GM15510 (cell line): ENCODE results near the gene GABRR3.
A peak's percentile ranks its signal among the peaks of the same experiment; 100 is the strongest.

Source experiments
- POLR2A ChIP-seq: IDR thresholded peaks from 3 replicates; pipeline ENCODE4 v1.6.1; 2011; ENCODE audit warnings: borderline replicate concordance; ENCODE audit not compliant: insufficient read length; ENCODE audit errors: extremely low read depth

GABRR3 gene

DNA sequence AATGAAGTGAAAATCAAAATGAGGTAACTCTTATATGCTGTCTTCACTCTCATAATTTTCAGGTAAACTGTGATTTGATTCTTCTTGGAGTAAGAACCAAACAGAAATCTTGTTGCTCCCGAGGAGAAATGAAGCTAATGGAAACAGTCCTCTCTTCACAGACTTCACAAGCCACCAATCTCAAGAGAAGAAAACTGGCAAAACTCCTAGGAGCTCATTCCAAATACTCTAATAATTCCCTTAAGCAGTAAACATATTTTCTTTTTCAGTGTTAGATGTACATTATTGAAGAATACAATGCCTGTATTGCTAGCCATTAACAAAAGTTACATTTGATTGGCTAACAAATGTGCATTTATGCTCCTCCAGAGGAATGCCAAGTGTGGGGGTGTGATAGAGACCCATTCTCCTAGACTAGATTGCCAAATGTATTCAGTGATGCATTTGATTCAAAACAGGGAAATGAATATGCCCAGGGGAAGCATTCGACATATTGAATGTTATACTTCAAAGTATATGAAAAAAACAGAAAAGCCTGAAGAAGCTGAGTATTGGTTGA, 51.1 kb downstream of the GABRR3 start:
- TF ChIP-seq POLR2A, result no peak

DNA sequence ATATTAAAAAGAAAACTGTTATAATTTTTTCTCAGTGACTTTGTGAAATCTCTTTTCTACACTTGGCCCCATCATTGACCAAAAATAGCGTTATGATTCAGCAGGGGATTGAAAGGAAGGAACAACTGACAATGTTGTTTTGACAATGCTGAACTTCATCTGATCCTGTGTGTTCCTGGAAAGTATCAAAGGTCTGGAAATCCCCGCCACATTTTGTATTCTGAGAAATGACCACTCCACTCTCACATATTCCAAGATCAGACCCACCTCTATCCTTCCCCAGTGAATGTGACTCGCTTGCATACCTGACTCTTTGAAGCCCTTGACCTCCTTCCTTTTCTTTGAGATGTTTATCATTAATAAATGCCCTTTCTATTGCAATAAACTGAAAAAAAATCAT, 53.2 kb downstream of the GABRR3 start:
- no peak for TF ChIP-seq POLR2A

DNA sequence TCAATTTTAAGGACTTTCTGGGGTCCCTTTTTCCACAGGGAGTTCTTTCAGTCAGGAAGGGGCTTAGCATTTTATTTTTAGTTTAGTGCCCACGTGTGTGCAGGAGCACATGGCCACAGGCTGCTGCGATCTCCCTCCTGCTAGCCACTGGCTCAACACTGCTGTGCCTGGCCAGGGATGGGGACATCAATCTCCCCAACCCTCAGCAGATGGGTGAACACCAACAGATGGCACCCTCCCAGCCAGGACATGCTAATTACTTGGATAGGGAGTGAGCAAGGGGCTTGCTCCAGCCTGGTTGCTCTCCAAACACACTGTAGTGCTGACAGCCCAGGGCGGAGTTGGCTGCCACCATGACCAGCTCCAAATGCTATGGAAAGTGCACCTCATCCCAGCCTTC, 55.5 kb downstream of the GABRR3 start:
- no peak for TF ChIP-seq POLR2A

DNA sequence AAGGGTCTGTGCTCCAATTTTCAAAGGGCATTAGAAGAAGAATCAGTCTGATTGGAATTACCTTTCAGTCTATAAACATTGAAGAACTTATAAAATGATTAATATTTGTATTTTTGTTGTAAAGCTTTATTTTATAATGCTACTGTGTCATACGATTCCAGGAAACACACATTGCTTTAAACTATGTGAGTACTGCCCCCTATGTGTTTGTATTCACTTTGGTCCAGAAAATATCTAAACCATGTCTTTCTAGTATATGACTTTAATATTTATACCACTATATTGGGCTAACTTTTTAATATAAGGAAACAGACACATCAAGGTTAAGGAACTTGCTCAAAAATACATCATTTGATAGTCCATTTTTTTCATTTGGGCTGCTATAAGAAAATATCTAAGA, 59.6 kb downstream of the GABRR3 start:
- TF ChIP-seq POLR2A, result no peak

- TF ChIP-seq POLR2A, result no peak
Measured at GRCh38 chr3:97974996-97975395, 60.1 kb downstream of the GABRR3 start.

- TF ChIP-seq POLR2A, result no peak
Measured at GRCh38 chr3:97972976-97973375, 62.1 kb downstream of the GABRR3 start.

DNA sequence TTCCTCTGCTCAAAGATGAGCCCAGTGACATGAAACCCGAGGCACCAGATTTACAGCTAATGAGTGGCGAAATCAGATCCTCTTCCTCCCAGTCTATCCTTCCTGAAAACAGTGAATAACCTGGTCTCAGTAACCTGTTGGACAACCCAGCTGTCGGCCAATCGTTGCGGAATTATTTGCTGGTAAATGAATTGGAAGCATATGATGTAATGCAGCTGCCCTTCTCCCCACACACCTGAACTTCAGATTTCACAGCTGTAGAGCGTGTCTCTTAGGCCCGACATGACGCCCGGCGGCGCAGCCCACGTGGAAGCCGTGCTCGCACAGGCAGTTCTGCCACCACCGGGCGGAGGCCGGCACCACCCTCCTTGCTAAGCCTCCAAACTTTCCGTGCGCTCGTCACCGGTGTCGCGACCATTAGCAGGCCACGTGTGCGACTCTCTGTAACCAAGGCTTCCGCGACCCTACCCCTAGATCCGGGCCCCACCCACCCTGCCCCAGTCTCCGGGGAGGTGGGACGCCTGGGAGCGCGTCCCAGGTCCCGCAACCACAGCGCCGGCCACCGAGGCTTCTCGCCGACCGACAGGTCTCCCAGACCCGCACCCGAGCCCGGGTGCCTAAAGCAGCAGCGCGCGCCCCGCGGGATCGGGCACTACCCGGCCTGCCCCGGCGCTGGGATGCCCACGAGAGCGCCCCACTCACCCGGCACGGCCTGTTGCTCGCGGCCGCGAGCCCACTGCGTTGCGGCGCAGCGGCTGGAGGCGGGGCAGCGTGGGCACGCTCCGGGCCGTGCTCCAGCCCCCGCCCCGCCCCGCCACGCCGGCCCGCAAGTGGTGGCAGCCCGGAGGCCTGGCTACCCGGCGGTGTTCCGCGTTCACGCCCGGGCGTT, 63.2 kb downstream of the GABRR3 start, which contains the start of gene RIOX2:
RIOX2 (minus strand) TSS at position 753 of the 889 bp plus-strand sequence. CDS start 4,838 bp downstream, outside the sequence.
- TF ChIP-seq POLR2A, result peak; percentile 88

GRCh38 chr3:97970956-97971620, 64.0 kb downstream of the GABRR3 start:
- TF ChIP-seq POLR2A, result no peak

DNA sequence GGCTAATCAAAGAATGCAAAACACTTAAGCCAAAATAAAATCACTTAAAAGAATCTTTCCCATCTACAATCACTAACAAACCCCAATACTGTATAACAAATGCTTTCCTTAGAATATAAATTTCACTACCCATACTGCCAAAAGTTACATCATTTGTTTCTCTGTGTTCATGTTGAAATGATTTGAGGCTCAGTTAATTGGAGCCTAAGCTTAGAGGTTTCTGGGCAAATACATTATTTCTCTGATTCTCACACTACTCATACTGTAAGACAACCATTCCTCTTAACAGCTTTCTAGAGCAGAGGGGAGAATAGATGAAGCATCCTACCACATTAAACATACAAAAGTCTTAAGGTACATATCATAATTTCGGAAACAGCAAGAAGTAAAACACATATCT, 65.0 kb downstream of the GABRR3 start:
- TF ChIP-seq POLR2A, result no peak

DNA sequence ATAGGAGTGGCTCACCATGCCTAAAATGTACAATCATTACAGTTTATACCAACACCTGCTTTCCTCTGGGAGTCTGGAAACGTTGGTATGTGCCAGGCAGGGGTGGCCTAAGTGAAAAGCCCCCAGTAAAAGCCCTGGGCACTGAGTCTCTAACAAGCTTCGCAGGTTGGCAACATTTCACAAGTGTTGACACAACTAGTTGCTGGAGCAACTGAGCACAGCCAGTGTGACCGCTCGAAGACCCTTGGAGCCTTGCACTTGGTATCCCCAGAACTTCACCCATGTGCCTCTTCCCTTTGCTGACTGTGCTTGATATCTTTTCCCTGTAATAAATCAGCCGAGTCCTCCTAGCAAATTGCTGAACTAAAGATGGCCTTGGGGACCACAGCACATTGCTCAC, 65.6 kb downstream of the GABRR3 start:
- no peak for TF ChIP-seq POLR2A

DNA sequence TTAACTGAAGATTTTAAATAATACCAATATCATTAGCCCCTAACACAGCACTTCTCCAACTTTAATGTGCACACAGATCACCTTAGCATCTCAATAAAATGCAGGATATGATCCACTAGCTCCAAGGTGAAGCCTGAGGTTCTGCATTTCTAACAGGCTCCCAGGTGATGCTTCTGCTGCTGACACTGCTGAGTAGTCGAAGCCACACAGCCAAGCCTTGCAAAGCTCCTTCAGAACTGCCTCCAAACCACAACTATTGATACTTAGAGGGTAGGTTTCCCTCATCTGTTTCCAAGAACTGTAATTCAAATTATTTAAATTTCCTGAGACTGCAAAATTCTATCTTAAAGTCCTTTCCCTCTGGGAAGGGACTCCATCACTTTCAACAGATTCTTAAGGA, 66.7 kb downstream of the GABRR3 start:
- TF ChIP-seq POLR2A, result no peak

GRCh38 chr3:97967966-97968365, 67.1 kb downstream of the GABRR3 start:
- TF ChIP-seq POLR2A, result no peak

DNA sequence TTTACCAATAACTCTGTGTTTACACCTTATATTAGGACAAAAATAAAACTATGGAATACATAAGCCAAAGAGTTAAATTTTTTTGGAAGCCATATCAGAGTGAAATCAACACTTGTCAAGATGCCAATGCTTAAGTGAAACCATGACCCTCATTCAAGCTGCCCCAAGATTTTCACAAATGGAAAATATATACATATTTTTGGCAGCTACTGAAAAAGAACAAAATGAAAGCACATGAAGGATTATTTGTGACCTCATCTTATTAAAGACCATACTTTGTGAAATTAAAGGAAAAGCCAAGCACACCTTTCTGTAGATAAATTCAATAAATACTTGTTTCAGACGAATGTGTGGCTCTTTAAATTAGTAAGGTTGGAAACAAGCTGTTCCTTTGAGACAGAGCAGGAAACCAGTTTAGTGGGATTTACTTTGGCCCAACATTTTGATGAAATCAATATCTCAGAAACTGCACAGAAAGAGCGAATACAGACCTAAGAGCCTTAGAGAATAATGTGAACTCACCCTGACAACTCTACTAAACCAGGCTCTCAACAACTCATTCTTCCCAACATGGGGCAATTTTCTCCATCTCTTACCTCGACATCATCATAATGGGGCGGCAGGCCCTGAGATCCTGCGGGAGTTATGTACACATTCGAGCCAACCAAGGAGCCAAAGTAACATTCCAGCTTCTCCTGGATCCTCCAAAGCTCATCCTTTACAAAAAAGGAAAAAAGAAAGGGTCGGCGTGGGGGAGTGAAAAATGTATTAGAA, 73.9 kb downstream of the GABRR3 start:
- no peak for TF ChIP-seq POLR2A

- TF ChIP-seq POLR2A, result no peak
Measured at GRCh38 chr3:97960551-97960950, 74.6 kb downstream of the GABRR3 start.

GRCh38 chr3:97959872-97960271, 75.2 kb downstream of the GABRR3 start:
- no peak for TF ChIP-seq POLR2A
